ENCODE data around the gene POLD1.

- TF ChIP-seq EZH2 (IDR thresholded peaks at IDR 0.05; ENCODE audit: borderline replicate concordance, low read depth, low read length, severe bottlenecking) (no peak), POLR2A (IDR thresholded peaks at IDR 0.05; ENCODE audit: low read depth, low read length) (no peak), JUN (IDR thresholded peaks at IDR 0.05; ENCODE audit: borderline replicate concordance, insufficient read depth, insufficient read length, low read depth) (no peak)
- TF ChIP-seq, protein P1, sequence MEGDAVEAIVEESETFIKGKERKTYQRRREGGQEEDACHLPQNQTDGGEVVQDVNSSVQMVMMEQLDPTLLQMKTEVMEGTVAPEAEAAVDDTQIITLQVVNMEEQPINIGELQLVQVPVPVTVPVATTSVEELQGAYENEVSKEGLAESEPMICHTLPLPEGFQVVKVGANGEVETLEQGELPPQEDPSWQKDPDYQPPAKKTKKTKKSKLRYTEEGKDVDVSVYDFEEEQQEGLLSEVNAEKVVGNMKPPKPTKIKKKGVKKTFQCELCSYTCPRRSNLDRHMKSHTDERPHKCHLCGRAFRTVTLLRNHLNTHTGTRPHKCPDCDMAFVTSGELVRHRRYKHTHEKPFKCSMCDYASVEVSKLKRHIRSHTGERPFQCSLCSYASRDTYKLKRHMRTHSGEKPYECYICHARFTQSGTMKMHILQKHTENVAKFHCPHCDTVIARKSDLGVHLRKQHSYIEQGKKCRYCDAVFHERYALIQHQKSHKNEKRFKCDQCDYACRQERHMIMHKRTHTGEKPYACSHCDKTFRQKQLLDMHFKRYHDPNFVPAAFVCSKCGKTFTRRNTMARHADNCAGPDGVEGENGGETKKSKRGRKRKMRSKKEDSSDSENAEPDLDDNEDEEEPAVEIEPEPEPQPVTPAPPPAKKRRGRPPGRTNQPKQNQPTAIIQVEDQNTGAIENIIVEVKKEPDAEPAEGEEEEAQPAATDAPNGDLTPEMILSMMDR (IDR thresholded peaks at IDR 0.05; ENCODE audit: extremely low read depth in 1 of 2, insufficient read depth in 1 of 2, low read depth in 1 of 2, low read length in 2 of 2) = no peak
- TF ChIP-seq, protein P2, sequence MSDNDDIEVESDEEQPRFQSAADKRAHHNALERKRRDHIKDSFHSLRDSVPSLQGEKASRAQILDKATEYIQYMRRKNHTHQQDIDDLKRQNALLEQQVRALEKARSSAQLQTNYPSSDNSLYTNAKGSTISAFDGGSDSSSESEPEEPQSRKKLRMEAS (IDR thresholded peaks at IDR 0.05; ENCODE audit: insufficient read depth, insufficient read length) = no peak
Measured at GRCh38 chr19:50378169-50378862, 5.8 kb upstream of the POLD1 start.
